Smooth muscle cell (in vitro differentiated cells): ENCODE data around the gene CPNE7. TPM values are rescaled to one million over a fixed set of nuclear protein-coding genes. Genes with fewer than 3 reads are reported as not detected.

Source experiments
- DNase-seq: peaks from one replicate; lab custom pipeline; 2025; ENCODE audit not compliant: unreplicated experiment; lab: John Stamatoyannopoulos, UW
- H2AFZ ChIP-seq: fragments of 200-600 bp; sonication (generic); 2 replicates; pipeline ENCODE4 v1.6.0; 2016; ENCODE audit warnings: antibody characterized with exemption, low read depth, mild to moderate bottlenecking
- H3F3A ChIP-seq: fragments of 200-600 bp; sonication (generic); 2 replicates; pipeline ENCODE4 v1.6.0; 2017; ENCODE audit warnings: antibody characterized with exemption, low read depth
- H3K27ac ChIP-seq: fragments of 200-600 bp; sonication (generic); 2 replicates; pipeline ENCODE4 v1.5.1; 2016; ENCODE audit warnings: low read depth, mild to moderate bottlenecking
- H3K27me3 ChIP-seq: fragments of 200-600 bp; sonication (generic); 2 replicates; pipeline ENCODE4 v1.6.1; 2016; ENCODE audit warnings: low read depth, mild to moderate bottlenecking
- H3K36me3 ChIP-seq: fragments of 200-600 bp; sonication (generic); 2 replicates; pipeline ENCODE4 v1.5.1; 2016; ENCODE audit warnings: low read depth
- H3K4me1 ChIP-seq: fragments of 200-600 bp; sonication (generic); 2 replicates; pipeline ENCODE4 v1.5.1; 2016; ENCODE audit warnings: low read depth
- H3K4me2 ChIP-seq: fragments of 200-600 bp; sonication (generic); 2 replicates; pipeline ENCODE4 v1.6.0; 2016; ENCODE audit warnings: mild to moderate bottlenecking
- H3K4me3 ChIP-seq: fragments of 200-600 bp; sonication (generic); 2 replicates; pipeline ENCODE4 v1.5.1; 2016; ENCODE audit warnings: mild to moderate bottlenecking
- H3K79me2 ChIP-seq: fragments of 200-600 bp; sonication (generic); 2 replicates; pipeline ENCODE4 v1.6.0; 2016; ENCODE audit warnings: low read depth, mild to moderate bottlenecking
- H3K9ac ChIP-seq: fragments of 200-600 bp; sonication (generic); 2 replicates; pipeline ENCODE4 v1.6.0; 2016; ENCODE audit warnings: low read depth
- H3K9me3 ChIP-seq: fragments of 200-600 bp; sonication (generic); replicated peaks from 2 replicates; pipeline ENCODE4 v1.5.1; 2016; ENCODE audit warnings: low read depth
- H4K20me1 ChIP-seq: fragments of 200-600 bp; sonication (generic); 2 replicates; pipeline ENCODE4 v1.6.0; 2016; ENCODE audit warnings: low read depth
- WGBS: methylation state at CpG from one replicate; pipeline ENCODE4 v1.1.7; 2016; ENCODE audit warnings: low lambda C conversion rate; 5-methylcytosine and 5-hydroxymethylcytosine counted together
- polyA plus RNA-seq: library from polyadenylated mRNA; unstranded; fragments of >200 nt; fragmentation: Nextera tagmentation; extraction: Ambion mirVana; gene quantifications from 2 replicates; pipeline ENCODE4 v1.2.1, GENCODE V29; 2016
- total RNA-seq: library from RNA; depleted of rRNA; stranded (reverse); fragments of >200 nt; gene quantifications from 2 replicates; pipeline ENCODE4 v1.2.3, GENCODE V29; 2014
- TF ChIP-seq, protein P1 (sequence below): fragments of 200-600 bp; sonication (generic); IDR thresholded peaks from 2 replicates; pipeline ENCODE4 v1.5.1; 2017; ENCODE audit warnings: borderline replicate concordance, mild to moderate bottlenecking, antibody characterized with exemption; ENCODE audit not compliant: insufficient read depth, poor library complexity, severe bottlenecking

CPNE7 gene
- total and polyA plus RNA-seq, 2 experiments from 2014 or later: 0.14 to 0.58 TPM

DNA sequence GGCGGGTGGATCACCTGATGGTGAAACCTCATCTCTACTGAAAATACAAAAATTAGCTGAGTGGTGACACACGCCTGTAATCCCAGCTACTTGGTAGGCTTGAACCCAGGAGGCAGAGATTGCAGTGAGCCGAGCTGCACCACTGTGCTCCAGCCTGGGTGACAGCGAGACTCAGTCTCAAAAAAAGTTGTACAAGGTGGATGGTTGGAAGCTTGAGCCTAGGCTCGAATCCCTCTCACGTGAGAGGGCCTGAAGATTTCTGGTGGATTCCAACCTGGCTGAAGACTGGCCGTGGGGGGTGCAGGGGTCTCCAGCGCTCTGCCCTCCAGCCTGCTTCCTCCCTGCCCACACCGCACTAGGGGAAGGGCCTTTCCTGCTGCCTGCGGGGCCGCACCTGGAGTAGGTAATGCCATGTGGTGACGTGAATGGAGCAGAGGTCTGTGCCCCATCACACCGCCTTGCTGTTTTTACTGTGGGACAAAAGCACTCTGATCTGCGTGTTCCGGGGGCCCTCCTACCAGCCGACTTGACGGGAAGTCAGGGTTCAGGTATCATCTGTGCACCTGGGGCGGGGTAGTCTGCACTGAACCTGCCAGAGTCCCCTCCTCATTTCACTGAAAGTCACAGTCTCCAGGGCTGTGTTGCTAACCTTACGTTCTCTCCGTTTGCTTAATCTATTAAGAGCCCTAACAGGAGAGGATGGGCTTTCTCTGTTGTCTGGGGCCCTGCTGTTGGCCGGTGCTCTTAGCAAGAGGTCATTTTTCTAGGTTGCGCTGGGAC, 10.9 kb upstream of the CPNE7 start:
- Histone ChIP-seq H3K27ac (no peak overlapping the region), H3K9me3 (no peaks in the 10 kb centered on the region), H2AFZ (no peak overlapping the region), H3K4me2 (no peak overlapping the region), H4K20me1 (peaks cover 65% of the 10 kb centered on the region), H3K4me1 (peaks cover 25% of the 10 kb centered on the region), H3F3A (peaks cover 27% of the 10 kb centered on the region), H3K36me3 (peaks cover 7% of the 10 kb centered on the region), H3K4me3 (no peak overlapping the region), H3K79me2 (peaks cover 27% of the 10 kb centered on the region), H3K27me3 (no peaks in the 10 kb centered on the region), H3K9ac (no peak overlapping the region)
- 64% methylated on average over 22 of the region's 22 CpGs for WGBS
- DNase-seq: no peak
- TF ChIP-seq, protein P1, sequence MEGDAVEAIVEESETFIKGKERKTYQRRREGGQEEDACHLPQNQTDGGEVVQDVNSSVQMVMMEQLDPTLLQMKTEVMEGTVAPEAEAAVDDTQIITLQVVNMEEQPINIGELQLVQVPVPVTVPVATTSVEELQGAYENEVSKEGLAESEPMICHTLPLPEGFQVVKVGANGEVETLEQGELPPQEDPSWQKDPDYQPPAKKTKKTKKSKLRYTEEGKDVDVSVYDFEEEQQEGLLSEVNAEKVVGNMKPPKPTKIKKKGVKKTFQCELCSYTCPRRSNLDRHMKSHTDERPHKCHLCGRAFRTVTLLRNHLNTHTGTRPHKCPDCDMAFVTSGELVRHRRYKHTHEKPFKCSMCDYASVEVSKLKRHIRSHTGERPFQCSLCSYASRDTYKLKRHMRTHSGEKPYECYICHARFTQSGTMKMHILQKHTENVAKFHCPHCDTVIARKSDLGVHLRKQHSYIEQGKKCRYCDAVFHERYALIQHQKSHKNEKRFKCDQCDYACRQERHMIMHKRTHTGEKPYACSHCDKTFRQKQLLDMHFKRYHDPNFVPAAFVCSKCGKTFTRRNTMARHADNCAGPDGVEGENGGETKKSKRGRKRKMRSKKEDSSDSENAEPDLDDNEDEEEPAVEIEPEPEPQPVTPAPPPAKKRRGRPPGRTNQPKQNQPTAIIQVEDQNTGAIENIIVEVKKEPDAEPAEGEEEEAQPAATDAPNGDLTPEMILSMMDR: no peak

DNA sequence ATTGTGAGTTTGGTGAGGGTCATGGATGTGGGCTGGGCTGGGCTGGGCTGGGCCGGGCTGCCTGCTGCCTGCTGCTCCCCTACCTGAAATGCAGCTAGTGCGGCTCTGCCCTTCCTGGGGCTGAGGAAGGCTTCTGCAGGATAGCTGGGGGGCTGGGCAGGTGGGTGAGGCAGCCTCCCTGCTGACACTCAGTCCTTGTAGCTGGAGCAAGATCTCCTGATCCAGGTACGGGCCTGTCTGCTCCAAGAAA, 10.4 kb upstream of the CPNE7 start:
- Histone ChIP-seq H3K9ac (no peak overlapping the region), H3K27ac (no peak overlapping the region), H3K27me3 (no peaks in the 10 kb centered on the region), H3K9me3 (no peaks in the 10 kb centered on the region), H2AFZ (no peak overlapping the region), H3K4me1 (peaks cover 24% of the 10 kb centered on the region), H3K79me2 (peaks cover 27% of the 10 kb centered on the region), H3F3A (peaks cover 27% of the 10 kb centered on the region), H3K4me2 (peak overlapping the region; percentile 44), H3K4me3 (no peak overlapping the region), H4K20me1 (peaks cover 65% of the 10 kb centered on the region), H3K36me3 (peaks cover 7% of the 10 kb centered on the region)
- no peak for DNase-seq
- TF ChIP-seq, protein P1: no peak
- WGBS: 16% methylated on average over 3 of the region's 3 CpGs

DNA sequence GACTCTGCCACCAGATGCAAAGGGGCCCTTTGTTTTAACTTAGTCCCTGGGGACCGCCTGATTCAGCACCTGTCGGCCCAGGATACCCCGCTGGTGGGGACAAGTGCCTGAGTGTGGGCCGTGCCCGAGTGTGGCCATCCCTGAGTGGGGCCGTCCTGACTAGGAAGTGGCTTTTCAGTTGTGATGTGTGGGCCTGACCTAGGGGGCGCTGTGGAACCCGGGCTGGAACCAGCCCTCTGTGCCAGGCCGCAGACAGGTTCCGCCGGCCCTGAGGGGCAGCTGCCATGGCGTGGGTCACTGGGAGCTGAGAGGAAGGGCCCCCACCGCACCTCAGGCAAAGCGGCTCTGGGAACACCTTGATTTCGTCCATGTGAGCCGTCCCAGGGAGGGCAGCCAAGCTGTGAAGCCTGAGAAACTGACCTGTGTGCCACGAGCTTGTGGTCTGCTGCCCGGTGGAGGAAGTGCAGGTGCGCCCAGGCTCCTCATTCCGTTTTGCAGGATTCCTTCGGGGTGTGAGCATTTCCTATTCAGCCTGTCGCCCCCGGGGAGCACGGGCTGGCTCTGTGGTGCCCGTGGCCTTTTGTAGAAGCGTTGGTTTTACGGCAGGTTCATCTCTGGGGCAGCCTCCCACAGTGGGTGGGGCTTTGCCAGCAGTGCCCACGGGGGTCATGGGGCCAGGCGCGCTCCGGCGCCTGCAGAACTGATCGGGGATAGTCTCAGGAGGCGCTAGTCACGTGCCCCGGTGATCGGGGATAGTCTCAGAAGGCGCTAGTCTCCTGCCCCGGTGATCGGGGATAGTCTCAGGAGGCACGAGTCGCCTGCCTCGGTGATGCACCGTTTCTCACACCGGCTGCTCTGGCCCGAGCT, 9.8 kb upstream of the CPNE7 start:
- Histone ChIP-seq H3K4me3 (no peak overlapping the region), H2AFZ (no peak overlapping the region), H4K20me1 (peaks cover 63% of the 10 kb centered on the region), H3K27ac (no peak overlapping the region), H3K4me1 (peaks cover 24% of the 10 kb centered on the region), H3K27me3 (no peaks in the 10 kb centered on the region), H3K4me2 (peak overlapping the region; percentile 44), H3F3A (peaks cover 27% of the 10 kb centered on the region), H3K36me3 (peaks cover 7% of the 10 kb centered on the region), H3K9ac (no peak overlapping the region), H3K9me3 (no peaks in the 10 kb centered on the region), H3K79me2 (peaks cover 25% of the 10 kb centered on the region)
- TF ChIP-seq, protein P1: peak; percentile 50
- 14% methylated on average over 46 of the region's 46 CpGs for WGBS
- no peak for DNase-seq
